GM19452 (cell line): ENCODE results near the gene SCRG1.

ENCODE experiments used
- ATAC-seq: cut with Tn5 transposase; IDR thresholded peaks from one replicate; pipeline ENCODE4 v1.9.1; 2021; ENCODE audit not compliant: unreplicated experiment

Gene SCRG1

DNA sequence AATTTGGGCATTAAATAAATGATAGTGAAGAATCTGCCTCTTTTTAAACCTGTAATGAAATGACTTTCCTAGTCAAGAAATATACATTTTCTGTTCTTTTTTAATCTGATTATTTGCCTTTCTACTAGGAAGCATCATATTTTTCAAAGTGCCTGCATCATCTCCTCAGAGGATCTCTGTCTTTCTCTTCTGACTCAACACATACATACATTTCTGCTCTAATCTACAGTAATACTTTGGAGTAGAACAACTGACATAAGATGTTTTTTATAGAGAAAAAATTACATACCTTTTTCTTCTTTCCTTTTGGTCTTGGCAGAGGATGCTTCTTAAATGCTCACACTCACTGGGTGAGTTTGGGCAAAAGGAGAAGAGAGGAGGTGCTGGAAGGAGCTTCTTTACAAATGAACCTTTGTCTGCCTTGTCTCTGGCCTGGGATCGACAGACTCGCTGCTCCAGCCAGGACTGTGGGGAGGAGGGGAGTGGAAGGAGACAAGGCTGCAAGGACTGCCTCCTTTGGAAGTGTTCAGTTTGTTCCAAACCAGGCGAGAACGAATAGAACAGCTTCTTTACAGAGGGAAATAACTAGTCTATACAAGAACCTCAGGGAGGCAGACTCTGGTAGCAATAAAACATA, at the start of gene SCRG1:
Gene SCRG1, minus strand, starts transcription at position 338 of the 637 bp plus-strand sequence. CDS start 7,702 bp downstream, outside the sequence.
- no peak for ATAC-seq

DNA sequence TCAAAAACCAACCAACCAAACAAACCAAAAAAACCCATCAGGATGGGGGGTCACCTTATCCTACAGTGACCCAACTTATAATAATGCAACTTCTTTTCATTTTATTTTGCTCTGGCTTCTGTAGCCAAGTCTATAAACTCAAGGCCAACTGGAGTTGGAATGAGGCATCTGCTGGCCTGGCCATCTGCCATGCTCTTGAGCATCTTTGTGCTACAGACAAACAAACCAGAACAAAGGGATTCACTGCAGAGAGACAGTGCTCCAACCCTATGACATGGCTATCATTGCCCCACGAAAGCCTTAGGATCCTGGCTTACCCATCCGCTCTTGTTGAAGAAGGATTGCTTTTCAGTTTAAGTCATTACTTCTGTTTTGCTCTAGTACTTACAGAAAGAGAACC, 49.2 kb upstream of the SCRG1 start:
- ATAC-seq = no peak

GRCh38 chr4:173446416-173446815, 47.5 kb upstream of the SCRG1 start:
- ATAC-seq = peak; percentile 95

DNA sequence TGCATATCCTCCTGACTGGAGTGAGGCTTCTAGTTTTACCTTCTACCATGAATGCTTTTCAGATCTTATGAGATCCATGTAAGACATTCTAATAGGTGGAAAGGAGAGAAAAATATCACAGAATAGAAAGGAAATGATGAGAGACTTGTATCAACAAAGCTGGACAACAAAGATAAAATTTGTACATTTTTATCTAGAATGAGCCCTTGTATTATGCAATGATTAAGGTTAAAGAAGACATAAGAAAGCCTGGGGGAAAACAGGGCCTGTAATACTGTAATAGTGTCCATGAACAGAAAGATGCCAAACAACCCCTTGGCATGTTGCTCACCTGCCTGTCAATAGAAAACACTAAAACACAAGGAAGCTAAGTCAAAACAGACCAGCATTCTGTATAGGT, 44.2 kb upstream of the SCRG1 start:
- no peak for ATAC-seq

DNA sequence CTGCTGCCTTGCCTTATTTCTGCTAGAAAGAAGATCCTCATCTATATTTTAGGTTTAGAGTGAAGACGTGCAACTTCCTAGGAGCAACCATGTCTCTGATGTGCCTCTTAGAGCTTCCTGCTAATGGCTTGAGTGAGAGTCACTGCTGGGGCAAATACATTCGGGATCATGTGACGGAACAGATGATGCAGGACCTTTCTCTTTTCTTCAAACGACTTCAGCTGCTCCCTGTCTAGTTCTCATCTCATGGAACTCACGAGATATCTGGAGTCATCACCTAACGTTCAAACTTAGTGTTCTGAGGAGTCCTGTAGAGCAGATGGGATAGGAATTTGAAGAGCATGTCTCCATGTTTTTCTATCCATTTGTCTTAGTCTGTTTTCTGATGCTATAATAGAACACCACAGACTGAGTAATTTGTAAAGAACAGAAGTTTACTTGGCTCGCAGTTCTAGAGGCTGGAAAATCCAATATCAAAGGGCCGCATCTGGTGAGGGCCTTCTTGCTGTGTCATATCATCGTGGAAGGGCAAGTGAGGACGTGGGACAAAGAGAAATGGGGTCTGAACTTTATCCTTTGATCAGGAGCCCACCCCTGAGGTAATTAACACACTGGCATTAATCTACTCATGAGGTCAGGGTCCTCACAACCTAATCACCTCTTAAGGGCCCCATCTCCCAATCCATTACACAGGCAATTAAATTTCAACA, 43.5 kb upstream of the SCRG1 start:
- ATAC-seq = no peak

DNA sequence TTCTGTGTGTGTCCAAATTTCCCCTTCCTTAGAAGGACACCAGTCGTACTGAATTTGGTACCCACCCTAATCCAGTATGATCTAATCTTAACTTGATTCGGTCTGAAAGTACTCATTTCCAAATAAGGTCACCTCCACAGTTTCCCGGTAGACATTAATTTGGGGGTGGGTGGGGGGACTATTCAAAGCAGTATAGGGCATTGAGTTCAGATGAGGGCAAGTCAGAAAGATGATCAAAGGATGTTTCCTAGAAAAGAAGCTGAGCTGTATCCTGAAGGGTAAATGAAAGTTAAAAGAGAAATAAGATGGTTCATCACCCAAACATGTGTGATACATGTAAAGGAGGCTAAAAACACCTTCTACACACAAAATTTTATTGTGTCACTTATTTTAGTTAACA, 42.0 kb upstream of the SCRG1 start:
- no peak for ATAC-seq

DNA sequence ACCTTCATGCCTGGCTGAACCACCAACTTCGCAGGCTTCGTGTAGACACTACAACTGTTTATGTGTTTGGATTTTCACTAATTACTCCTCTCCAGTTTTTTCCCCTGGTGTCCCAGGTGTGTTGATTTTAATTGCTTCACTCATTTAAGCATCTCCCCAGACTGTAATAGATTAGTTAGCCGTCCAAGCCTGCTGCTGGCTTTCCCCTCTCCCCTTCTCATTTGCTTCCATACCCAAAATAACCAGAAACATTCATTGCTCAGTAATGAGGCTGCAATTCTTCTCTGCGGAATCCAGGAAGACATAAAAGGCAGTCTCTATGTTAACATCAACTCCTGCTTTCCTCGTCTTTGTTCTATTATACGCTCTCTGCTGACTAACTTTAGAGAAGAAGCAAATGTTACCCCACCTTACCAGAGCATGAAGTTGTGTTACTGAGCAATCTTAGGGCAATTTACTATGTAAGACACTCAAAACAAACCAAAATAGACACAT, 37.9 kb upstream of the SCRG1 start:
- no peak for ATAC-seq

DNA sequence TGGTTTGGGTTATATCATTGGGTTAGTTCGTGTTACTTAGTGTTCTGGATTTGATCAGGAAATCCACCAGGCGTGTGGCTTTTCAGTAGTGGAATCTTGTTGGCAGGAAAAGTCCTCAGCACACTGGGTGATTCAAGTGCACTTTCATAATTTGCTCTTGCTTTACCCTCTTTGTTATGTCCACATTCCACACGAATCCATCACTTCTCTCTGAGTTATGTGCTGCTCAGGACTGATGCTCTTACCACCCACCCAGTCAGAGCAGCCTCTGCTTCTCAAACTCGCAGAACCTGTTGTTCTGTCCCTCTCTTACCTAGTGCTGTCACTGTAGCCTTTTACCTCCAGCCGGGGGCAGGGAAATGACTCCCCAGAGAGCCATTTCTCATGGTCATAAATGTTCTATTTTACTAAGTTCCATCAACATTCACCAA, 37.2 kb upstream of the SCRG1 start:
- no peak for ATAC-seq

GRCh38 chr4:173434231-173434630, 35.3 kb upstream of the SCRG1 start:
- no peak for ATAC-seq

DNA sequence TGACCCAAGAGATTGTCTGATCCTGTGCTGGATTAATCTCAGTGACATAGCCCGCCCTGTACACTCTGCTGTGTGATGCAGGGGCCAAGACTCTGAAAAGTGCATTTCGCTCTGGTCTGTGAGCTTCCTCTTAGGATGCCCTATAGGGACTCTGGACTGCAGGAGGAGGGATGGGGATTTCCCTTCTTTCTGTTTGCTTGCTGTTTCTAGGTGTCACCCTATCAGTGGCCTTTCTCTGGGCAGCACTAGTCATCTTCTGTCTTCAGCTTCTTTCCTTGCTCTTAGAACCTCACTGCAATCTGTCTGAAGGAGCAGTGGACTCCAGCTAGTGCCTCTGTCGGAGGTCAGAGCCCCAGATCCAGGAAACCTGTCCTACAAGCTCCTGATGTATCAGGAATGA, 34.5 kb upstream of the SCRG1 start:
- no peak for ATAC-seq

- ATAC-seq = no peak
Measured at GRCh38 chr4:173432430-173432829, 33.5 kb upstream of the SCRG1 start.

GRCh38 chr4:173426064-173426463, 27.1 kb upstream of the SCRG1 start:
- ATAC-seq = no peak

DNA sequence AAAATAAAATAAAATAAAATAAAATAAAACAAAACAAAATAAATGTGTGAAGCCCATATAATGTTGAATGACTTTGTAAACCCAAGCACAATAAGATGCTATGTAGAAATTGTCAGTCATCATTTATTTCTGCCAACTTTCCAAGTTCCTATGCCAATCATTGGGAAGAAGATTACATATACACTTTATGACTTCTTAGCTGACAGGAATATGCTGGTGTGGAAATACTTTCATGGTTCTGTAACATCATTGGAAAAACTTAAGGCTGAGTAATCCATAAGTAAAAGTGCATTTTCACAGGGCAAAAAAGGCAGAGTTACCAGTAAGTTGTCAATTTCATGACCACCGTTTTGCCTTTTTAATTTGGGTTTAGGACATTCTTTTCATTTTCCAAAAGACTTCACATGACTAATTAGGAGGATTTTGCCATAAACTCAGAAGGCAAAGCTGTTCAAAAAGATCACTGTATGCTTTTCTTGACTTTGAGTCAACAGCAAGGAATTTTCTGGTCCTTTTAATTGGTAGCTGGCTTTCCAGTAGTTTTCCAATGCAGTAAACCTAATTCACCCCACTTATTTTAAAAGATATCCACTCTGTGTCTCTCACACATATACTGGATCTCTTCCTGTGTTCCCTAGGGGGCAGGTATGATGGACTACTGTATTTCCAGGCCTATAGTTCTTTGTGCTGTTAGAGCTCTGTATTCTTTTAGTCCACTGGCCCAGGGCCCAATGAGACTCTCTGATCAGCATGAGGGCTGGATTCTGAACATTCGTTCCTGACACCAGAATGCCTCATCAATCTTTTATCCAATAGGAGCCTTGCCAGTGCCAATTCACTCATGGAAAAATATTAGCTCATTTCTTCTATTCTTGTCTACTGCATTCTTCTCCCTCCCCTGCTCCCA, 26.2 kb upstream of the SCRG1 start:
- ATAC-seq = no peak

GRCh38 chr4:173420801-173421200, 21.9 kb upstream of the SCRG1 start:
- no peak for ATAC-seq

- no peak for ATAC-seq
Measured at GRCh38 chr4:173420324-173420752, 21.4 kb upstream of the SCRG1 start.

DNA sequence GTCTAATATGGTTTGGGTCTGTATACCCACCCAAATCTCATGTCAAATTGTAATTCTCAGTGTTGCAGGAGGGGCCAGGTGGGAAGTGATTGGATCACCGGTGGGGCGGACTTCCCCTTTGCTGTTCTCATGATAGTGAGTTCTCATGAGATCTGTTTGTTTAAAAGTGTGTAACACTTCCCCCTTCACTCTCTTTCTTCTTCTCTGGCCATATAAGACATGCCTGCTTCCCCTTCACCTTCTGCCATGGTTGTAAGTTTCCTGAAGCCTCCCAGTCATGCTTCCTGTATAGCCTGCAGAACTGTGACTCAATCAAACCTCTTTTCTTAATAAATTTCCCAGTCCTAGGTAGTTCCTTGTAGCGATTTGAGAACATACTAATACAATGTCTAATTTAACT, 19.7 kb upstream of the SCRG1 start:
- no peak for ATAC-seq

DNA sequence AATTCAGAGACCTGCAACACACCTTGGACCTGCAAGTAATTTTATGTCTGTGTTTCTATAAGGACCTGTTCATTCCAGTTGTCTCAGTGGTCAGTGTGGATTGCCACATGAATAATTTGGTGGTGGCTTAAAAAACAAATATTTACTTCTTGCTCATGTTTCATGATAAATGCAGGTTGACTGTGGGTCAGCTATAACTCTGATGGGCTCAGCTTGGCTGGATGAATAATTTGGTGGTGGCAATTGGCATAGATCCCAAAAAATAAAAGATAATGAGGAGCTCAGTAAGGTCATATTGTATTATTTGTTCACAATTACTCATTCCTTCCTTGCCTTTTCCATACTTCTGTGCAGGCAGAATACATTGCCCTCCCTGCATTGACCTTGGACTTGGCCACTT, 18.9 kb upstream of the SCRG1 start:
- no peak for ATAC-seq

DNA sequence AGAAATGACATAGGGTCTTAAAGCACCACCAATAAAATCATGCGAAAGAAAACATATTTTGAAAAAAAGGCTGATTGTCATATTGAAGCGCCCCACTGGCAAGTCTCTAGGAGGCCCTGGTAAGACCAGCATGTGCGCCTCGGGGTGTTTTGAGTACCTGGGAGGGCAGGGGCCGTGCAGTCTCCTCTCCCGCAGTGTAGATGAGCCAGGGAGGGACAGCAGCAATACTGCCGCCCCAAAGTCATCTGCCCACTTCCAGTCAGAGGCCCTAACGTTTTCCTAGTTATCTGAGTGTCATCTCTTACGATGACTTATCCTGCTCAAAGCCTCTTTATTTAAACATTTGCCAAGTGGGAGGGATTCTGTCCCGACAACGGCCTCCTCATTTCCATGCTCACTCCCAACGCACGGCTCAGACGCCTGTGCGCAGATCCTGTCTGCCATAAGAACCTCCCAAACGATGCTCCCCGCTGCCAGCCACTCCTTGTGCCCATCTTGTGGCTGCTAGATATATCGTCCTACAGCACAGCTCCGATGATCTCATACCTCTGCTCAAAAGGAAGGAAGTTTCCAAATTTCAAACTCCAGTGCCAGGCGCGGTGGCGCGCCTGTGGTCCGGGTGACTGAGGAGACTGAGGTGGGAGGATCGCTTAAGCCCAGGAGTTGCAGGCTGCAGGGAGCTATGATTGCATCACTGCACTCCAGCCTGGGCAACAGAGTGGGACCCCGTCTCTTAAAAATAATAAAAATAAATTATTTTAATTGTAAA, 17.2 kb upstream of the SCRG1 start:
- ATAC-seq = no peak

DNA sequence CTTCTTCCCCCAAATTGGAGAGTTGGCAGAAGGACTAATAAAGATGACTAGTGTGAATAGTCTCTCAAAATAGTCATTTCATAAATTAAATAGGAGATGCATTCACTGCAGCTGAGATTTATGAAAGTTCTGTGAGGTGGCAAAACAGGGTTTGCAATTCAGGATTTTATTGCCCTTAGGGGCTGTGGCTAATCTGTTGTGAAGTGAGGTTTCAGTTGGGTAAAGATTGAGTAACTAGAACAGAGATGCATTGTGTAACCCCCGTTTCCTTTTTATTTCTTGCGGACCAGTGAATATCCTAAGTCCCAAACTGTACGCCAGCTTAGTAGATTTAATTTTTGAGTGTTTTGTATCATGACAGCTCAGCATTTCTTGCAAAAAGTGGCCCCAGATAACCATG, 16.2 kb upstream of the SCRG1 start:
- no peak for ATAC-seq

- no peak for ATAC-seq
Measured at GRCh38 chr4:173414456-173414855, 15.5 kb upstream of the SCRG1 start.

DNA sequence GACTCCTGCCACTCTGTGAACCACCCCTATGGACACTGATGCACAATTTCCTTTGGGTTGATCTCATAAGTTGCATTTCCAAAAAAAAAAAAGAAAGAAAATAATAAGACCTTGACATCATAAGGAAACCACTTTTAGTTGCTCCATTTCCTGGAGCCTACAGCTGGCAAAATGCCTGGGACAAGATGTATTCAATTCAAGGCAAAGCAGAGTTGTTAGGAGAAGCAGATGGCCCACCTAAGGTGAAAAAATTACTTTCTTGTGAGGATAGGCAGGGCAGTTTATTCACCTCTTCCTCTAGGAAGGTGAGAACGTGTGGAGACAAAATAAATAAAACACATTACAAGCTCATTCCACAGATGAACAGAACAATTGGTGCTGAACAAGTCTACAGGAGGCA, 14.1 kb upstream of the SCRG1 start:
- ATAC-seq = no peak
